Measurements from ENCODE around the gene TBPL1.
A peak's percentile ranks its signal among the peaks of the same experiment; 100 is the strongest.
"Not testable (repeated sequence)": the region's sequence is repeated elsewhere in the genome, so short reads cannot be mapped to it uniquely, and the experiment has no call there.

TBPL1 gene

DNA sequence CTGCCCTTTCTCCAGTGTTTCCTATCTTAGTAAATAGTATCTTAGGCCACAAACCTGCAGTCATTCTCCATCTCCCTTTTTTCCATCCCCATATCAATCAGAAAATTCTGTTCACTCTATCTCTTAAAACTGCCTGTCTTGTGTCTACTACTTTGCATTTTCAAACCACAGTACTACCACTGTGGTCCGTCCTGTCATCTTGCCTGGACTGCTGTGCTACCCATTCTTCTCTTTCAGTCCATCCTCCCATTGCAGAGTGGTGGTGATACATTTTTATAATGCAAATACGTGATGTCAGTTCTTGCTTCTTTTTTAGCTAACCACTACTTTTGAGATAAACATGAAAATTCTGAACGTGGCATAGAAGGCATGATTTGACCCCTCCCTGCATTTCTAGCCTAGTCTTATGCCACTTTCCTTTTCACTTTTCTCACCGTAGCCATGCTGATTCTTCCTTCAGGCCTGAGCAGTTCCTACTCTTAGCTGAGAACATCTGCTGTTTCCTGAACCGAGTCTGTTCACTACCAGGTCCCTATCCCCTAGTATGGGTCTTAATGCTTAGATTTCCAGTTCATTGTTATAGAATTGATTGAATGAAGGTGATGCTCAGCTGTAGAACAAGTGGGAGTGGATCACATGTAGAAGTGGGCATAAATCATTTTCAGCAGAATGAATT lies 13.8 kb downstream of the TBPL1 start:
- no peak for TF ChIP-seq CTCF (IDR thresholded peaks at IDR 0.05; ENCODE audit: insufficient read depth, low read depth, low read length, missing control alignments)
- peak overlapping the region; percentile 33 for H3K4me3 ChIP-seq (ENCODE audit: low read depth, low read length)

GRCh38 chr6:133967347-133967746 lies 14.3 kb downstream of the TBPL1 start:
- TF ChIP-seq CTCF (IDR thresholded peaks at IDR 0.05; ENCODE audit: insufficient read depth, low read depth, low read length, missing control alignments), result no peak
- no peak overlapping the region for H3K4me3 ChIP-seq (ENCODE audit: low read depth, low read length)
- no peak for DNase-seq (ENCODE audit: low read depth)

More for the DNA sequence above, 13.8 kb downstream of the TBPL1 start:
- peak; percentile 56 for DNase-seq (ENCODE audit: low read depth)

DNA sequence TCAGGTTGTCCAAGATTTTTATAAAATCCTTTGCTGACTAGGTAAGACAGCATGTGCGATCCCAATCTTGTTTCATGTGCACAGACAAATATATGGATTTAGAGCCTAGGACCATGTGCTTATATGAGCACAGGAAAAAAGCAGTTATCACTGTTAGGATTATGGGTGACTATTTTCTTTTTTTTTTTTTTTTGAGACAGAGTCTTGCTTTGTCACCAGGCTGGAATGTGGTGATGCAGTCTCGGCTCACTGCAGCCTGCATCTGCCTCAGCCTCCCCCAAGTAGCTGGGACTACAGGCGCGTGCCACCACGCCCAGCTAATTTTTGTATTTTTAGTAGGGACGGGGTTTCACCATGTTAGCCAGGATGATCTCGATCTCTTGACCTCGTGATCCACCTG lies 14.8 kb downstream of the TBPL1 start:
- not testable (repeated sequence) for DNase-seq (ENCODE audit: low read depth); H3K4me3 ChIP-seq (ENCODE audit: low read depth, low read length)

GRCh38 chr6:133969285-133969920 lies 16.4 kb downstream of the TBPL1 start:
- H3K4me3 ChIP-seq (ENCODE audit: low read depth, low read length), result no peak overlapping the region
- TF ChIP-seq CTCF (IDR thresholded peaks at IDR 0.05; ENCODE audit: insufficient read depth, low read depth, low read length, missing control alignments), result no peak
- no peak for DNase-seq (ENCODE audit: low read depth)

GRCh38 chr6:133969921-133970295 lies 16.9 kb downstream of the TBPL1 start:
- H3K4me3 ChIP-seq (ENCODE audit: low read depth, low read length), result no peak overlapping the region
- no peak for TF ChIP-seq CTCF (IDR thresholded peaks at IDR 0.05; ENCODE audit: insufficient read depth, low read depth, low read length, missing control alignments)
- no peak for DNase-seq (ENCODE audit: low read depth)

DNA sequence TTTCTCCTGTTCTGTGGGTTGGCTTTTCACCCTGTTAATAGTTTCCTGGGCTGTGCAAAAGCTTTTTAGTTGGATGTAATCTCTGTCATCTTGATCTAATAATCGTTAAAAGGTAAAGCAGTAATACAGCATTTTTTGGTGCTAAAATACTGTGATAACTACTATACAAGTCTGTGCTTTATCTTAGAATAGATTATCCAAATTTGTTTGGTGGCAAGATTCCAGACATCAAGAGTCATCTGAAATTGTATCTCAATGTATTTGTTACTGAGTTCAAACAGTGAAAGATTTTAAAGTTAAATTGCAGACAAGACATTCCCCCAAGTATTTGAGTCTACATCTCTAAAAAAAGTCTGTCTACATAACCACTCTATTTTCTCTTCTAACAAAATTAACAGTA lies 18.8 kb downstream of the TBPL1 start:
- DNase-seq (ENCODE audit: low read depth), result no peak
- no peak for TF ChIP-seq CTCF (IDR thresholded peaks at IDR 0.05; ENCODE audit: insufficient read depth, low read depth, low read length, missing control alignments)

GRCh38 chr6:133972388-133972787 lies 19.4 kb downstream of the TBPL1 start:
- no peak for TF ChIP-seq CTCF (IDR thresholded peaks at IDR 0.05; ENCODE audit: insufficient read depth, low read depth, low read length, missing control alignments)
- no peak for DNase-seq (ENCODE audit: low read depth)

More for the DNA sequence above, 18.8 kb downstream of the TBPL1 start:
- no peak overlapping the region for H3K4me3 ChIP-seq (ENCODE audit: low read depth, low read length)

More at GRCh38 chr6:133972388-133972787, 19.4 kb downstream of the TBPL1 start:
- no peak overlapping the region for H3K4me3 ChIP-seq (ENCODE audit: low read depth, low read length)
